NCI-H2196 (cell line): Measurements from ENCODE around the gene STK17B.

Source experiments
- DNase-seq: peaks from one replicate; lab custom pipeline; 2025; ENCODE audit not compliant: unreplicated experiment; lab: John Stamatoyannopoulos, UW

STK17B gene

DNA sequence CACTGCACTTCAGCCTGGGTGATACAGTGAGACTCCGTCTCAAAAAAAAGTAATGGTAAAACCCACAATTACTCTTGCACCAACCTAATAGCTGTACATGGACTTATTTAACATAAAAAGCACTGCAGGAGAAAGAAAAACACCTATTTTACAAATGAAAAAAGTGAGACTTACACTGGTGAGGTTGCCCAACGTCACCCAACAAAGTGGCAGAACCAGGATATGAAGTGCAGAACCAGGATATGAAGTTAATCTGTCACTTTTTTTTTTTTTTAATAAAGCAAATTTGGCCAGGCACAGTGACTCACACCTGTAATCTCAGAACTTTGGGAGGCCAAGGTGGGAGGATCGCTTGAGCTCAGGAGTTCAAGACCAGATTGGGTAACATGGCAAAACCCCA lies 13.5 kb upstream of the STK17B start:
- no peak for DNase-seq

- DNase-seq, result no peak
Observed at GRCh38 chr2:196183528-196184231, 12.3 kb upstream of the STK17B start.

DNA sequence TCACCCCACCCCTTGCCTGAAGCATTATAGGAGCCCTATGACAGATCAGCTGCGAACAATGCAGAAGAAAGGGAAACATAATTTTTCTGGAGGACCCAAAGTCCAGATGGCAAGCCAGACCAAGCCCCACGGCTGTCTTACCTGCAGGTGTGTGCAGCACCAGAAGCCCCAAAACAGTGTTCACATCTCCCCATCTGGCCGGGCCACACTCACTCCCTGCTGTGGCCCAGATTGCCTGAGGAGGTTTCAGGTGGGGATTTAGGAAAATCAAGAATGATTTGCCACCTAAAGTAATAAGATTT lies 11.7 kb upstream of the STK17B start:
- DNase-seq, result no peak

DNA sequence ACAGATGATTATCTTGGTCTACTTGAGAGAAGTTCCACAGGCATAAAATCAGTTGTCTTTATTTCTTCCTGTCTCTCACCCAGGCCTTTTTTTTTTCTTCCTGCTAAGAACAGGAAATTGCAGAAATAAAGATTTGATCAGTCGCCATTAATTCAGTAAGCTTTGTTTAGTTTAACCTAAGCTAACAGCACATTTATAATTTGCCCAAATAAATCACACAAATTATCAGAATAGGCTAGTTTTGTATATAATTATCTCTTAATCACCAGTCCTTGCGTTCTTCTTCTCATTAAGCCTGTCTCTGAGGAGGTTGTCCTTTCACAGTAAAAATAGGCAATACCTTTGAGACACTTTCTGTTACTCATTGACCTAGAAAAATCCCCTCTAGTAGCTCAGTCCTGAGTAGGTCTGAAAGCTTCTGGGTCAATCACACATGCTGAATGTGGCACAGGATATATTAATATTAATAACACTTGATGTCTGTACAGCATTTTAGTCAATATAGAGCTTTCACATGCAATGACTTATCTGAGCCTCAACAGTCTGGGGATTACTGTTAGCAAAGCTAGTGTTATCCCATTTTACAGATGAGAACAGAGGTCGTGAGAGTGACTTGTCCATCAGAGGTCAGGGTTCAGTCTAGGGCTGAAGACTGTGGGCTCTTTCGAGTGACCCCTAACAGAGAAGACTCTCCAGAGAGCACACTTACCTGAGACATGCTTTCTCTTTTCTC lies 11.2 kb upstream of the STK17B start:
- DNase-seq, result no peak

DNA sequence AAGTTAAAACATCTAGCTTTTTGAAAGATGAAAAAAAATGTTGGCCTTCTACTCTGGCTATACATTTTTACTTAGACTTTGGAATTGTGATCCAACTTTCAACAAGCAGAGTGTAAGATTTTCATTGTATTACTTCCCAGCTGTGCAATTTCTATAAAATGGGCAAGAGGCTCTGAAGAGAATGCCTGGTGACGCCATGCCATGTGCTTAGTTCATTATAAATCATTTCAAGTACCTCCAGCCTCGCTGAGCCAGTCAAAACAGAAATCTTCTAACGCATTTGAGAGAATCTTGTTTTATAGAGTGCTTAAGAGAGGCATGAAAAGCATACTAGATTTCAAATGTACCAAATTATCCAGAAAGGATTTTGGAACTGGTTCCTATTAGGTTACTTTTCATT lies 10.1 kb upstream of the STK17B start:
- no peak for DNase-seq

DNA sequence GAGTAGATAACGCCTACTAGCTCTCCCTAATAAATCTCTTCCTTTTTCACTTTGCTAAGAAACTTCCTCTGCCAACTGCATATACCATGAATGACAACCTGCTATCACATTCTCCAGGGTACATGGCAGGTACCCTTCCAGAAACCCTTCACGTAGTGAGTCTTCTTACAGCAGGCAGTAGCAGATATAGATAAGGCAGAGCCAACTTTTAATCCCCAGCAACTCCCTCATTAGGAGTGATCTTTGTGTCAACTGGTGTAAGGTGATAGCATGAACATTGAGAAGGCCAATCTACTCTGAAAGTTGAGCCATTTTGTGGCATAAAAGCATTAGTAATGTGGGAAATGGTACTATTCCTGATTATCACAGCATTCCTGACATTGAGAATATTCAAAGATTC lies 5.7 kb upstream of the STK17B start:
- no peak for DNase-seq

GRCh38 chr2:196176142-196176738 lies 4.9 kb upstream of the STK17B start:
- no peak for DNase-seq

- no peak for DNase-seq
Observed at GRCh38 chr2:196174404-196174803, 3.0 kb upstream of the STK17B start.

GRCh38 chr2:196173505-196173904 lies 2.1 kb upstream of the STK17B start:
- DNase-seq, result no peak

DNA sequence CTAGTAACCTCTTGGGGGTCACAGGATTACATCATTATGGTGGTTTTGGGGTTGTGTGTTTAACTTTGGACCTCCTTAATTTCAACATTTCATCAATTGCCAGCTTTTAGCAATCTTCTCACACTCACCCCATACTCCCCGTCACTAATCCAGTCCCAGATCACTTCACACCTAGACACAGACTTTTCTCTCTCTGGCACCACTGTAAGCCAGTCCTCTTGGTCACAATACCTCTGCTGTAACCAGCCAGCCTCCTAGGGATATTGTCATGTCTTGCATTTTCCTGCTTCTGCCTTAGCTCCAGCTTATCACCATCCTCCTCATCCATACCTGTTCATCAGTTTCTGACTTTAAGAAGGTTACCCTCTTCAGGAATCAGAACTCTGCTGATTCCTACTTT lies 1.6 kb upstream of the STK17B start:
- DNase-seq, result no peak

DNA sequence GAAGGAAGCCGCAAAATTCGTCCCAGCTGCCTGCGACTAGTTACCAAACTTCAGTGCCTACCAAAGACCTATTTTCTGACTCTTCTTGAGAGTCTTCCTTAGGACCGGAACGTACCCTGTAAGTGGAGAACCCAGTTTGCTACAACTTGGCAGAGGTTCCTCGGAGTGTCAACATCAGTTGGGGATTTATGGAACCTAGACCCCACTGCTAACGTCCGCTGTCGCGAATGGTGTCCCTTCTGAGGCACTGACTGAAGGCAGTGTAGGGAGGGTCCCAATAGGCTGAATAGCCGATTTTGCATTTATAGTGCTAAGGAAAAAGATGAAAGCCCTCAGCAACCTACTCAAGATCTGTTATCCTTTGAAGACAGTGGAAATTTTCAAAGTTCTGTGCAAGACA lies 568 bp upstream of the STK17B start:
- DNase-seq, result no peak

- no peak for DNase-seq
Observed at GRCh38 chr2:196170606-196171247, 651 bp downstream of the STK17B start.

GRCh38 chr2:196170213-196170605 lies 1.2 kb downstream of the STK17B start:
- DNase-seq, result no peak

GRCh38 chr2:196169516-196169915 lies 1.9 kb downstream of the STK17B start:
- no peak for DNase-seq

- DNase-seq, result no peak
Observed at GRCh38 chr2:196168181-196168580, 3.2 kb downstream of the STK17B start.

GRCh38 chr2:196167666-196168065 lies 3.7 kb downstream of the STK17B start:
- DNase-seq, result no peak

GRCh38 chr2:196166876-196167275 lies 4.5 kb downstream of the STK17B start:
- no peak for DNase-seq

DNA sequence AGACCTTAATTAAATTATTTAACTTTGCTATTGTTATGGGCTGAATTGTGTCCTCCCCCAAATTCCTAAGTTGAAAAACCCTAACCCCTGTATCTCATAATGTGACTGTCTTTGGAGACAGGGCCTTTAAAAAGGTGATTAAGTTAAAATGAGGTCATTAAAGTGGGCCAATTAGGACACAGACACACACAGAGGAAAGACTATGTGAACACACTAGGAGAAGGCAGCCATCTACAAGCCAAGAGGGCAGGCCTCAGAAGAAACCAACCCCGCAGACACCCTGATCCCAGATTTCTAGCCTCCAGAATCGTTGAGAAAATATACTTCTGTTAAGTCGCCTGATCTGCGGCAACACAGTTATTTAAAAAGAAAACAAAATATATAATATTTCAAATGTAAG lies 6.4 kb downstream of the STK17B start:
- DNase-seq, result no peak

GRCh38 chr2:196163285-196163684 lies 8.1 kb downstream of the STK17B start:
- DNase-seq, result no peak

GRCh38 chr2:196162586-196163175 lies 8.7 kb downstream of the STK17B start:
- DNase-seq, result no peak

- no peak for DNase-seq
Observed at GRCh38 chr2:196160946-196161345, 10.4 kb downstream of the STK17B start.

GRCh38 chr2:196160101-196160500 lies 11.3 kb downstream of the STK17B start:
- DNase-seq, result no peak
